ENCODE measurements around the gene ATG5. TPM values are rescaled to one million over a fixed set of nuclear protein-coding genes. Genes with fewer than 3 reads are reported as not detected.
"Not testable (repeated sequence)": the region's sequence is repeated elsewhere in the genome, so short reads cannot be mapped to it uniquely, and the experiment has no call there.

ATG5 gene
- total RNA-seq, 2 experiments from 2014 or later = 18.8 to 31.1 TPM

- TF ChIP-seq EZH2phosphoT487 (IDR thresholded peaks at IDR 0.05; ENCODE audit: borderline replicate concordance, low read depth, low read length) (no peak), CTCF (conservative IDR thresholded peaks at IDR 0.05; ENCODE audit: low read length) (no peak)
- Histone ChIP-seq H3K36me3 (ENCODE audit: insufficient read depth, low read length) (peaks cover 20% of the 10 kb centered on the region), H3K9me2 (ENCODE audit: insufficient read depth, low read length) (no peaks in the 10 kb centered on the region), H3K4me3 (ENCODE audit: low read depth, low read length, poor library complexity, severe bottlenecking) (no peak overlapping the region), H4K20me1 (ENCODE audit: insufficient read depth, low read length) (0 out of 2 replicates have a peak, but pooled peaks cover 5% of the 10 kb centered on the region), H3K27ac (ENCODE audit: low read depth, low read length, poor library complexity, severe bottlenecking) (no peak overlapping the region), H3K79me2 (ENCODE audit: insufficient read depth, low read depth, low read length) (peaks cover 8% of the 10 kb centered on the region; the same call in 1 of the 2 replicates), H3K4me1 (ENCODE audit: insufficient read depth, low read length, poor library complexity, severe bottlenecking) (peaks cover 13% of the 10 kb centered on the region), H2AFZ (ENCODE audit: low read length) (no peak overlapping the region), H3K4me2 (ENCODE audit: low read length) (no peak overlapping the region), H3K9me3 (ENCODE audit: low read length) (peaks cover 6% of the 10 kb centered on the region; the same call in 1 of the 2 replicates)
- CTCF ChIA-PET (ENCODE audit: unreplicated experiment) = interaction anchor here (0.7 kb wide), 1 partner anchor 9 kb away, joined by 3 read pairs; no protein-coding TSS in a partner anchor
- intact Hi-C loops (cut with micrococcal nuclease; ENCODE audit: unreplicated experiment) = no loop called here
- POLR2A ChIA-PET = interaction anchor here (0.6 to 1.4 kb wide), 5 partner anchors 9 to 128 kb away, joined by 3 to 4 read pairs (median 3); no protein-coding TSS in a partner anchor
- no peak for DNase-seq (ENCODE audit: low spot score)
- BruUV-seq (replicated peaks) = no TSS peak
Observed at GRCh38 chr6:106270414-106270813, 55.1 kb downstream of the ATG5 start.

- Histone ChIP-seq H3K36me3 (ENCODE audit: insufficient read depth, low read length) (peaks cover 22% of the 10 kb centered on the region), H3K4me1 (ENCODE audit: insufficient read depth, low read length, poor library complexity, severe bottlenecking) (peaks cover 13% of the 10 kb centered on the region)
- H4K20me1 ChIP-seq (ENCODE audit: insufficient read depth, low read length); H3K4me2 ChIP-seq (ENCODE audit: low read length); DNase-seq (ENCODE audit: low spot score); H2AFZ ChIP-seq (ENCODE audit: low read length); H3K27ac ChIP-seq (ENCODE audit: low read depth, low read length, poor library complexity, severe bottlenecking); BruUV-seq (replicated peaks); H3K9me3 ChIP-seq (ENCODE audit: low read length); intact Hi-C loops (cut with micrococcal nuclease; ENCODE audit: unreplicated experiment); H3K4me3 ChIP-seq (ENCODE audit: low read depth, low read length, poor library complexity, severe bottlenecking); CTCF ChIA-PET (ENCODE audit: unreplicated experiment); H3K79me2 ChIP-seq (ENCODE audit: insufficient read depth, low read depth, low read length); H3K9me2 ChIP-seq (ENCODE audit: insufficient read depth, low read length): not testable (repeated sequence)
- POLR2A ChIA-PET = interaction anchor here (1.8 kb wide), 1 partner anchor 10 kb away, joined by 5 read pairs; no protein-coding TSS in a partner anchor
Observed at GRCh38 chr6:106269268-106269919, 56.2 kb downstream of the ATG5 start.

- intact Hi-C loops (cut with micrococcal nuclease; ENCODE audit: unreplicated experiment); DNase-seq (ENCODE audit: low spot score); H3K9me3 ChIP-seq (ENCODE audit: low read length); BruUV-seq (replicated peaks); H4K20me1 ChIP-seq (ENCODE audit: insufficient read depth, low read length); H3K27ac ChIP-seq (ENCODE audit: low read depth, low read length, poor library complexity, severe bottlenecking); H3K9me2 ChIP-seq (ENCODE audit: insufficient read depth, low read length); H3K4me3 ChIP-seq (ENCODE audit: low read depth, low read length, poor library complexity, severe bottlenecking); CTCF ChIA-PET (ENCODE audit: unreplicated experiment); H3K4me2 ChIP-seq (ENCODE audit: low read length); H2AFZ ChIP-seq (ENCODE audit: low read length); H3K79me2 ChIP-seq (ENCODE audit: insufficient read depth, low read depth, low read length): not testable (repeated sequence)
- Histone ChIP-seq H3K36me3 (ENCODE audit: insufficient read depth, low read length) (peaks cover 22% of the 10 kb centered on the region), H3K4me1 (ENCODE audit: insufficient read depth, low read length, poor library complexity, severe bottlenecking) (peaks cover 11% of the 10 kb centered on the region)
- POLR2A ChIA-PET = interaction anchor here (0.7 to 1.8 kb wide), 3 partner anchors 11 to 72 kb away, joined by 3 to 5 read pairs (median 4); no protein-coding TSS in a partner anchor
Observed at GRCh38 chr6:106268500-106268899, 57.1 kb downstream of the ATG5 start.

GRCh38 chr6:106264433-106264832, 61.1 kb downstream of the ATG5 start:
- BruUV-seq (replicated peaks); H3K27ac ChIP-seq (ENCODE audit: low read depth, low read length, poor library complexity, severe bottlenecking); H2AFZ ChIP-seq (ENCODE audit: low read length); intact Hi-C loops (cut with micrococcal nuclease; ENCODE audit: unreplicated experiment); H3K4me2 ChIP-seq (ENCODE audit: low read length); H3K9me3 ChIP-seq (ENCODE audit: low read length); CTCF ChIA-PET (ENCODE audit: unreplicated experiment); H4K20me1 ChIP-seq (ENCODE audit: insufficient read depth, low read length); H3K9me2 ChIP-seq (ENCODE audit: insufficient read depth, low read length); H3K4me1 ChIP-seq (ENCODE audit: insufficient read depth, low read length, poor library complexity, severe bottlenecking); H3K79me2 ChIP-seq (ENCODE audit: insufficient read depth, low read depth, low read length); H3K4me3 ChIP-seq (ENCODE audit: low read depth, low read length, poor library complexity, severe bottlenecking); DNase-seq (ENCODE audit: low spot score): not testable (repeated sequence)
- peaks cover 21% of the 10 kb centered on the region for H3K36me3 ChIP-seq (ENCODE audit: insufficient read depth, low read length)
- POLR2A ChIA-PET = interaction anchor here (0.6 to 1.2 kb wide), 5 partner anchors 9 to 708 kb away, joined by 3 to 5 read pairs (median 3); no protein-coding TSS in a partner anchor

- intact Hi-C loops (cut with micrococcal nuclease; ENCODE audit: unreplicated experiment); H3K9me2 ChIP-seq (ENCODE audit: insufficient read depth, low read length); H3K4me1 ChIP-seq (ENCODE audit: insufficient read depth, low read length, poor library complexity, severe bottlenecking); H3K27ac ChIP-seq (ENCODE audit: low read depth, low read length, poor library complexity, severe bottlenecking); DNase-seq (ENCODE audit: low spot score); H3K9me3 ChIP-seq (ENCODE audit: low read length); H4K20me1 ChIP-seq (ENCODE audit: insufficient read depth, low read length); BruUV-seq (replicated peaks); H3K4me3 ChIP-seq (ENCODE audit: low read depth, low read length, poor library complexity, severe bottlenecking); CTCF ChIA-PET (ENCODE audit: unreplicated experiment); H3K4me2 ChIP-seq (ENCODE audit: low read length); H3K79me2 ChIP-seq (ENCODE audit: insufficient read depth, low read depth, low read length); H2AFZ ChIP-seq (ENCODE audit: low read length): not testable (repeated sequence)
- peaks cover 10% of the 10 kb centered on the region for H3K36me3 ChIP-seq (ENCODE audit: insufficient read depth, low read length)
- POLR2A ChIA-PET = interaction anchor here (0.7 kb wide), 1 partner anchor 11 kb away, joined by 3 read pairs; no protein-coding TSS in a partner anchor
Observed at GRCh38 chr6:106259748-106260147, 65.8 kb downstream of the ATG5 start.
